Left ventricle myocardium inferior (tissue), 1 donor: ENCODE results near the gene MAD2L2. TPM values are rescaled to one million over a fixed set of nuclear protein-coding genes. Genes with fewer than 3 reads are reported as not detected.
"Not testable (repeated sequence)": the region's sequence is repeated elsewhere in the genome, so short reads cannot be mapped to it uniquely, and the experiment has no call there.

ENCODE experiments used
- DNase-seq: peaks from one replicate; pipeline ENCODE4 v3.0.0-alpha.2; 2020
- H3K27ac ChIP-seq: fragments of 200-600 bp; replicated peaks from 2 replicates; pipeline ENCODE4 v1.8.0; 2021
- H3K27me3 ChIP-seq: fragments of 200-600 bp; 2 replicates; pipeline ENCODE4 v1.8.0; 2021; ENCODE audit warnings: low read depth
- H3K36me3 ChIP-seq: fragments of 200-600 bp; 2 replicates; pipeline ENCODE4 v1.8.0; 2021
- H3K4me1 ChIP-seq: fragments of 200-600 bp; 2 replicates; pipeline ENCODE4 v1.8.0; 2021
- H3K4me3 ChIP-seq: fragments of 200-600 bp; 2 replicates; pipeline ENCODE4 v1.8.0; 2021; ENCODE audit warnings: mild to moderate bottlenecking, moderate library complexity
- H3K9me3 ChIP-seq: fragments of 200-600 bp; replicated peaks from 2 replicates; pipeline ENCODE4 v1.8.0; 2021
- CTCF ChIP-seq: fragments of 200-600 bp; IDR thresholded peaks from 2 replicates; pipeline ENCODE4 v1.8.0; 2021; ENCODE audit warnings: antibody characterized with exemption, mild to moderate bottlenecking, borderline replicate concordance
- intact Hi-C: fragments of 100-400 bp; cut with micrococcal nuclease; formaldehyde crosslinking; loops from one replicate; pipeline ENCODE4 v1.11.0; 2022
- total RNA-seq: library from RNA; stranded (reverse); fragmentation: NEBNext Ultra II Directional; extraction: Animal tissue kit (Norgen Biotek cat#: 25700); gene quantifications from one replicate; pipeline ENCODE4 v1.2.1, GENCODE V29; 2021
- donor health status: DM: no; HTN: yes; CAD: no; lungs with severe emphysema.

The MAD2L2 gene
- total RNA-seq, 1 donor from 2014 or later, result 17.2 TPM

DNA sequence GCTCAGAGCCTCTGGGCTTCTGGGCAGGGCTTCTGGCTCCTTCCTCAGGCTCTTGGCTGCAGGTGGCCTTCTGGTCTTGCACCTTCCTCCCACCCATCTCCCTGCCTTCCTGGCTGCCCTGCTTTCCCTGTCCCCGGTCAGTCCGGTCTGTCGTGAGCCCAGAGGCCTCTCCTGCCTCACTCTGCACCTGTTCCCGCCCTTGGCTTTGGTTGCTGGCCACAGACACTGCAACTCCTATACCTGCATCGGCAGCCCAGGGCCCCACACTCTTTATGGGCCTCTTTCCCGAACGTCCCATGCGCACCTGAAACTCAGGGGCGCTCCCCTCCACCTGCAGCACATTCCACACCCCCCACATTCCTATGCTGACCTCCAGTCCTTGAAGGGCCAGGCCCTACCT is 34.6 kb downstream of the MAD2L2 start:
- Histone ChIP-seq H3K27ac (no peak overlapping the region), H3K9me3 (no peaks in the 10 kb centered on the region), H3K36me3 (no peaks in the 10 kb centered on the region), H3K4me3 (no peak overlapping the region), H3K4me1 (peaks cover 34% of the 10 kb centered on the region), H3K27me3 (peaks cover 75% of the 10 kb centered on the region)
- TF ChIP-seq CTCF, result no peak
- intact Hi-C loops, result loop anchor here (10.0 kb wide), 1 partner anchor 612 kb away; no protein-coding TSS in a partner anchor
- DNase-seq, result no peak

DNA sequence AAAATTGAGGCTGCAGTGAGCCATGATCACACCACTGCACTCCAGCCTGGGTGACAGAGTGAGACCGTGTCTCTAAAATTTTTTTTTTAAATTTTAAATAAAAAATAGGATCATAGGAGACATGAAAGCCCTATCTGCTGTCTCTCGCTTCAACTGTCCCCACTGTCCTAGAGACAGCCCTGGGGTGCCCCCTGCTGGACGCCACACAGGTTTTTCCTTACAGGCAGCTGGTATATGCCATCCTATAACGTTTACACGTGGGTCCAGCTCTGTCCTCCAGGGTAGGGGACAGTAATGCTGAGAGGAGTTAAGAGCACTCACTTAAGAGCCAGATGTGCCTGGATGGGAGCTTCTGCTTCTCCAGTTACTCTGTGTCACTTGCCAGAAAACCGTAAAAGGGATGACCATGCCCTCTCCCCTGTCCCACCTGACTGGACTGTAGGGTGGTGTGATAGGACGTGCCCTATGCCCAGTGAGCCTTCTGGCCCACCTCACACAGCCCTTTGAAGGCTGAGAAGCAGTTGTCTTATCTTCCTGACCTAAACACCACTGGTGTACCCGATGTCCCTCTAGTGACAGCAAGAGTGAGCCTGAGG is 35.2 kb downstream of the MAD2L2 start:
- Histone ChIP-seq H3K27me3 (peaks cover 72% of the 10 kb centered on the region), H3K9me3 (no peaks in the 10 kb centered on the region), H3K4me1 (peaks cover 37% of the 10 kb centered on the region), H3K4me3 (no peak overlapping the region), H3K27ac (no peak overlapping the region), H3K36me3 (no peaks in the 10 kb centered on the region)
- peak; percentile 81 for TF ChIP-seq CTCF
- peak; percentile 80 for DNase-seq
- intact Hi-C loops, result loop anchor here (10.0 kb wide), 1 partner anchor 611 kb away; no protein-coding TSS in a partner anchor

- H3K4me1 ChIP-seq, result peaks cover 36% of the 10 kb centered on the region
- DNase-seq, result no peak
- no peaks in the 10 kb centered on the region for H3K36me3 ChIP-seq
- H3K27ac ChIP-seq, result no peak overlapping the region
- no peaks in the 10 kb centered on the region for H3K9me3 ChIP-seq
- peaks cover 67% of the 10 kb centered on the region for H3K27me3 ChIP-seq
- intact Hi-C loops, result loop anchor here (10.0 kb wide), 1 partner anchor 610 kb away; no protein-coding TSS in a partner anchor
- TF ChIP-seq CTCF, result no peak
- H3K4me3 ChIP-seq, result no peak overlapping the region
Measured at GRCh38 chr1:11645270-11645669, 35.7 kb downstream of the MAD2L2 start.

DNA sequence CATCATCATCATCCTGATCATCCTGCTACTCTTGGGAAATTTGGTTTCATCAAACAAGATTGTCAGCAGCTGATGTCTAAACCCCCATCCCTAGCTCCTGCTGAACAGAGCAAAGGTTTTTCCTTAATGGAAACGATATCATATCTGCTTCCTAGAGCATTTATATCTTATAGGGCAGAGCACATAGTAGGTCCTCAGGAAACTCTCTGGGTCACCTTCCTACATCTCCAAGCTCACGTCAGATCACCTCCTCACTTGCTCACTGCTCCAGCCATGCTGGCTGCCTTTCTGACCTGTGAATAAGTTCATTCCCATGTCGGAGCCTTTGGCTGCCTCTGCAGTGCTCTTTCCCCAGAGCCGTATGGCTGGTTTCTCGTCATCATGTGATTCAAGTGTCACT is 37.2 kb downstream of the MAD2L2 start:
- peaks cover 63% of the 10 kb centered on the region for H3K27me3 ChIP-seq
- no peak for TF ChIP-seq CTCF
- H3K9me3 ChIP-seq, result no peaks in the 10 kb centered on the region
- H3K4me1 ChIP-seq, result peaks cover 25% of the 10 kb centered on the region
- DNase-seq, result no peak
- H3K36me3 ChIP-seq, result no peaks in the 10 kb centered on the region
- no peak overlapping the region for H3K4me3 ChIP-seq
- H3K27ac ChIP-seq, result no peak overlapping the region
- intact Hi-C loops, result loop anchor here (2.0 to 10.0 kb wide), 3 partner anchors 307 to 609 kb away; no protein-coding TSS in a partner anchor

DNA sequence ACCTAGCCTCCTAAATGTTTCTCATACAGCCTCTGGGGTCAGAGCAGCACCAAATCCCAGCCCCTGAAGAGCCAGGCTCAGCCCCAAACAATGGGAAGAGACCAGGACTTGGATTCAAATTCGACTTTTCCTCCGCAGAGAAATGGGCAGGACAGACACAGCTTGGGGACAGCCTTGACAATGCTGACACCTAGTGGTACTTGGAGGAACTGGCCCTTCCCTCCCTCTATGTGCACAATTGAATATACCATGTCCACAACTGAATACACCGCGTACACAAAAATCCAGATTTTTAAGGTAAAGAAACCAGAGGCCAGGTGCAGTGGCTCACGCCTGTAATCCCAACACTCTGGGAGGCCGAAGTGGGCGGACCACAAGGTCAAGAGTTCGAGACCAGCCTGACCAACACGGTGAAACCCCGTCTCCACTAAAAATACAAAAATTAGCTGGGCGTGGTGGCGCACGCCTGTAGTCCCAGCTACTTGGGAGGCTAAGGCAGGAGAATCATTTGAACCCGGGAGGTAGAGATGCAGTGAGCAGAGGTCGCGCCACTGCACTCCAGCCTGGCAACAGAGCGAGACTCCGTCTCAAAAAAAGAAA is 38.4 kb downstream of the MAD2L2 start:
- not testable (repeated sequence) for H3K9me3 ChIP-seq, H3K4me3 ChIP-seq, H3K27ac ChIP-seq, H3K36me3 ChIP-seq, DNase-seq
- peak; percentile 97 for TF ChIP-seq CTCF
- H3K4me1 ChIP-seq, result peaks cover 14% of the 10 kb centered on the region
- intact Hi-C loops, result loop anchor here (2.0 to 10.0 kb wide), 3 partner anchors 306 to 608 kb away; no protein-coding TSS in a partner anchor
- H3K27me3 ChIP-seq, result peaks cover 62% of the 10 kb centered on the region
